ENCODE results near the gene HELZ. TPM values are rescaled to one million over a fixed set of nuclear protein-coding genes. Genes with fewer than 3 reads are reported as not detected.

Gene HELZ
- total and polyA plus RNA-seq, 4 donors, result 3.8 to 69.2 (median 25.7) TPM

GRCh38 chr17:67026341-67026740 is 218.7 kb downstream of the HELZ start:
- H3K4me3 ChIP-seq (ENCODE audit: low read depth in 1 of 3, low read length in 3 of 3), result no peak overlapping the region
- TF ChIP-seq HNF4G (IDR thresholded peaks at IDR 0.05) (no peak), TAF1 (conservative IDR thresholded peaks at IDR 0.05) (no peak), ZBTB33 (IDR thresholded peaks at IDR 0.05) (no peak), FOXA1 (IDR thresholded peaks at IDR 0.05) (no peak), GABPA (IDR thresholded peaks at IDR 0.05 in 1 of 2, conservative IDR thresholded peaks at IDR 0.05 in 1 of 2) (no peak), FOXA2 (IDR thresholded peaks at IDR 0.05) (no peak), RAD21 (IDR thresholded peaks at IDR 0.05) (no peak)
- no peaks in the 10 kb centered on the region for H3K27me3 ChIP-seq (ENCODE audit: control insufficient read depth in 4 of 4, insufficient read depth in 4 of 4, low read length in 3 of 4)
- WGBS, result 95% methylated on average over 2 of the region's 2 CpGs
- H3K4me1 ChIP-seq (ENCODE audit: control insufficient read depth in 4 of 4, insufficient read depth in 4 of 4, low read length in 3 of 4), result no peaks in the 10 kb centered on the region
- H3K9ac ChIP-seq (ENCODE audit: low read depth in 1 of 2, low read length in 2 of 2), result no peak overlapping the region
- no peak overlapping the region for H3K27ac ChIP-seq (ENCODE audit: low read depth in 1 of 2, low read length in 2 of 2)
- DNase-seq (ENCODE audit: low spot score), result no peak
- H3K9me3 ChIP-seq (ENCODE audit: control insufficient read depth in 4 of 4, low read length in 3 of 4), result no peaks in the 10 kb centered on the region
- H3K36me3 ChIP-seq (ENCODE audit: control insufficient read depth in 4 of 4, insufficient read depth in 3 of 4, low read depth in 1 of 4, low read length in 3 of 4), result no peaks in the 10 kb centered on the region

GRCh38 chr17:67025216-67025792 is 219.7 kb downstream of the HELZ start:
- DNase-seq (ENCODE audit: low spot score), result no peak
- Histone ChIP-seq H3K4me3 (ENCODE audit: low read depth in 1 of 3, low read length in 3 of 3) (no peak overlapping the region), H3K36me3 (ENCODE audit: control insufficient read depth in 4 of 4, insufficient read depth in 3 of 4, low read depth in 1 of 4, low read length in 3 of 4) (no peaks in the 10 kb centered on the region), H3K9ac (ENCODE audit: low read depth in 1 of 2, low read length in 2 of 2) (no peak overlapping the region), H3K27ac (ENCODE audit: low read depth in 1 of 2, low read length in 2 of 2) (no peak overlapping the region), H3K4me1 (ENCODE audit: control insufficient read depth in 4 of 4, insufficient read depth in 4 of 4, low read length in 3 of 4) (no peaks in the 10 kb centered on the region), H3K27me3 (ENCODE audit: control insufficient read depth in 4 of 4, insufficient read depth in 4 of 4, low read length in 3 of 4) (no peaks in the 10 kb centered on the region), H3K9me3 (ENCODE audit: control insufficient read depth in 4 of 4, low read length in 3 of 4) (no peaks in the 10 kb centered on the region)
- WGBS, result 88% methylated on average over 20 of the region's 20 CpGs
- no peak for TF ChIP-seq EGR1 (IDR thresholded peaks at IDR 0.05; ENCODE audit: low read depth in 2 of 2)
- no peak for TF ChIP-seq HNF4G (IDR thresholded peaks at IDR 0.05)
- TF ChIP-seq NR2F2 (IDR thresholded peaks at IDR 0.05), result no peak
- TF ChIP-seq MAX (IDR thresholded peaks at IDR 0.05), result no peak
- no peak for TF ChIP-seq FOXA1 (IDR thresholded peaks at IDR 0.05)
- TF ChIP-seq HNF4A (conservative IDR thresholded peaks at IDR 0.05), result no peak
- no peak for TF ChIP-seq SP1 (IDR thresholded peaks at IDR 0.05)
- TF ChIP-seq REST (IDR thresholded peaks at IDR 0.05), result no peak
- TF ChIP-seq JUND (IDR thresholded peaks at IDR 0.05), result no peak
- no peak for TF ChIP-seq FOXA2 (IDR thresholded peaks at IDR 0.05)
- TF ChIP-seq ATF3 (IDR thresholded peaks at IDR 0.05), result no peak
- TF ChIP-seq RXRA (IDR thresholded peaks at IDR 0.05), result no peak
- no peak for TF ChIP-seq ZBTB33 (IDR thresholded peaks at IDR 0.05)
- no peak for TF ChIP-seq CTCF (IDR thresholded peaks at IDR 0.05; ENCODE audit: low read depth, low read length, missing input control)
- no peak for TF ChIP-seq TAF1 (conservative IDR thresholded peaks at IDR 0.05)
- TF ChIP-seq YY1 (IDR thresholded peaks at IDR 0.05), result no peak
- no peak for TF ChIP-seq RAD21 (IDR thresholded peaks at IDR 0.05)
